GM10248 (cell line): ENCODE measurements around the gene SNX8.

ENCODE experiments used
- CTCF ChIA-PET: fragments of 300-600 bp; sonication (Branson Sonifier 250); formaldehyde crosslinking; extraction: SDS; loops from one replicate; lab custom pipeline; 2021; ENCODE audit warnings: antibody characterized with exemption; lab: Yijun Ruan, JAX
- POLR2A ChIA-PET: fragments of 350-650 bp; sonication (Branson Sonifier 250); formaldehyde crosslinking; extraction: SDS; loops from one replicate; lab custom pipeline; 2020; ENCODE audit warnings: antibody characterized with exemption; lab: Yijun Ruan, JAX
- DNase-seq: peaks from one replicate; pipeline ENCODE4 v3.0.0; 2012; ENCODE audit errors: extremely low spot score
- CTCF ChIP-seq: IDR thresholded peaks from 2 replicates; pipeline ENCODE4 v1.5.1; 2012; ENCODE audit warnings: mild to moderate bottlenecking, low read depth; ENCODE audit errors: extremely low read depth, missing control alignments, control extremely low read depth

Gene SNX8

DNA sequence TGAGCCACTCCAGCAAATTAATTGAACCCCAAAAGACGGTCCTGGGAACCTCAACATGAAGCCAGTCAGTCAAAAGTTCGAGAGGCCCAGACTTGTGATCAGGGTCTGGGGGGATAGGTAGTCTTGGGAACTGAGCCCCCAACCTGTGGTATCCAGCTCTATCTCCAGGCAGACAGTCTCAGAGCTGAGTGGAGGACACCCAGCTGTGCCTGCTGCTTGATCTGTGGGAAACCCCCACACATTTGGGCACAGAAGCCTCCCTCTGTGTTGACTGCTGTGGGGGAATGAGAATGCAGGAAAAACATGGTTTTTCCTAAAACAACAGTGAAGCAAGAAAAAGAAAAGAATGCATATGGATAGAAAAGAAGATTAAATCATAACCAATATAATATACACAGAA, 16.3 kb upstream of the SNX8 start:
- TF ChIP-seq CTCF: no peak
- POLR2A ChIA-PET: no interaction called here

GRCh38 chr7:2326951-2327350, 12.7 kb upstream of the SNX8 start:
- POLR2A ChIA-PET: no interaction called here
- no peak for TF ChIP-seq CTCF
- CTCF ChIA-PET: interaction anchor here (1.0 to 2.5 kb wide), 2 partner anchors 10 to 21 kb away, joined by 4 to 6 read pairs; no protein-coding TSS in a partner anchor
- DNase-seq: no peak

More for the DNA sequence above, 16.3 kb upstream of the SNX8 start:
- DNase-seq: no peak
- CTCF ChIA-PET: interaction anchor here (1.6 kb wide), 1 partner anchor 12 kb away, joined by 6 read pairs; no protein-coding TSS in a partner anchor

DNA sequence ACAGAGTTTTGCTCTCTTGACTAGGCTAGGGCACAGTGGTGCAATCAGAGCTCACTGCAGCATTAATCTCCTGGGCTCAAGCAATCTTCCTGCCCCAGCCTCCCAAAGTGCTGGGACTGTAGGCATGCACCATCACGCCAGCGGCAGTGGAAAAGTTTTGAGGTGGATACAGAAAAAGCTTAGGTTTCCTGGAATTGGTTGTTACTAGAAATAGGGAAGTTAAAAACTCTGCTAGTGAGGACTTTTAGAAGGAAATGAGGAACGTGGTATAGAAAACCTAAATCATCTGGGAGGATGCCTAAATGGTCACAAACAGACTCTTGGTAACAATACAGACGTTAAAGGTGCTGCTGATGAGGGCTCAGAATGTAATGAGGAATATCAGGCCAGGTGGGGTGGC, 10.9 kb upstream of the SNX8 start:
- TF ChIP-seq CTCF: no peak
- DNase-seq: no peak
- CTCF ChIA-PET: interaction anchor here (1.0 to 2.2 kb wide), 2 partner anchors 9 to 23 kb away, joined by 3 to 9 read pairs; no protein-coding TSS in a partner anchor
- POLR2A ChIA-PET: interaction anchor here (0.6 to 0.7 kb wide), 2 partner anchors 258 to 302 kb away, joined by 3 to 4 read pairs; no protein-coding TSS in a partner anchor

- ChIA-PET POLR2A (no interaction called here), CTCF (no interaction called here)
- no peak for TF ChIP-seq CTCF
- no peak for DNase-seq
These were observed 6.8 kb upstream of the SNX8 start for GRCh38 chr7:2321020-2321419.

- ChIA-PET CTCF (interaction anchor here (2.2 to 3.0 kb wide), 2 partner anchors 13 to 30 kb away, joined by 6 to 12 read pairs; no protein-coding TSS in a partner anchor), POLR2A (no interaction called here)
- no peak for TF ChIP-seq CTCF
- DNase-seq: no peak
These were observed 3.5 kb upstream of the SNX8 start for GRCh38 chr7:2317556-2318293.

DNA sequence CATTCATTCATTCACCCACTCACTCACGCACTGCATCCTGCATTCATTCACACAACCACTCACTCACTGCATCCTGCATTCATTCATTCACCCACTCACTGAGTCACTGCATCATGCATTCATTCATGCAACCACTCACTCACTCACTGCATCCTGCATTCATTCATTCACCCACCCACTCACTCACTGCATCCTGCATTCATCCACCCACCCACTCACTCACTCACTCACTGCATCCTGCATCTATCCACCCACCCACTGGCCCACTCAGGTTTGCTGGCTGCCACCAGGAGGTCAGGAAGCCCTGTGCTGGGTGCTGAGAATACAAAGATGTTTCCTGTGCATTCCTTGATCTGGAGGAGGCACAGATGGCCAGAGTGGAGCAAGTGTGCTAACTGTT, 2.3 kb upstream of the SNX8 start:
- DNase-seq: no peak
- CTCF ChIA-PET: no interaction called here
- no peak for TF ChIP-seq CTCF
- POLR2A ChIA-PET: no interaction called here
